OCI-LY7 (cell line): ENCODE data around the gene PADI3. TPM values are rescaled to one million over a fixed set of nuclear protein-coding genes. Genes with fewer than 3 reads are reported as not detected.

ENCODE experiments used
- BruUV-seq: library from RNA; stranded (reverse); fragments of 400-500 nt; replicated peaks from 2 replicates; lab custom pipeline; 2021; lab: Mats Ljungman, UMichigan
- CTCF ChIA-PET: fragments of 300-600 bp; sonication (Branson Sonifier 250); formaldehyde crosslinking; loops from one replicate; lab custom pipeline; 2022; ENCODE audit warnings: antibody characterized with exemption; ENCODE audit not compliant: unreplicated experiment; lab: Charles Lee
- POLR2A ChIA-PET: fragments of 300-600 bp; sonication (Branson Sonifier 250); formaldehyde crosslinking; loops from one replicate; lab custom pipeline; 2022; ENCODE audit warnings: antibody characterized with exemption; lab: Charles Lee
- DNase-seq: peaks from one replicate; pipeline ENCODE4 v3.0.0-alpha.2; 2015; ENCODE audit warnings: low spot score
- H2AFZ ChIP-seq: fragments of 200-600 bp; sonication (generic), shearing (Covaris generic); 2 replicates; pipeline ENCODE4 v1.6.1; 2014; ENCODE audit warnings: mild to moderate bottlenecking, antibody characterized with exemption, low read length, moderate library complexity
- H3K27ac ChIP-seq: fragments of 200-600 bp; sonication (generic); 2 replicates; pipeline ENCODE4 v1.5.1; 2014; ENCODE audit warnings: mixed run types, low read depth, mild to moderate bottlenecking, moderate library complexity, low read length, inconsistent platforms; ENCODE audit not compliant: poor library complexity, severe bottlenecking
- H3K36me3 ChIP-seq: fragments of 200-600 bp; sonication (generic); 2 replicates; pipeline ENCODE4 v1.6.1; 2014; ENCODE audit warnings: mild to moderate bottlenecking, antibody characterized with exemption, low read length, moderate library complexity, mixed read lengths; ENCODE audit not compliant: insufficient read depth
- H3K4me1 ChIP-seq: fragments of 200-600 bp; sonication (generic); 2 replicates; pipeline ENCODE4 v1.5.1; 2014; ENCODE audit warnings: mild to moderate bottlenecking, low read length; ENCODE audit not compliant: insufficient read depth, poor library complexity, severe bottlenecking
- H3K4me2 ChIP-seq: fragments of 200-600 bp; sonication (generic); 2 replicates; pipeline ENCODE4 v1.6.1; 2014; ENCODE audit warnings: mild to moderate bottlenecking, low read length
- H3K4me3 ChIP-seq: fragments of 200-600 bp; sonication (generic); 2 replicates; pipeline ENCODE4 v1.5.1; 2014; ENCODE audit warnings: mild to moderate bottlenecking, low read depth, low read length; ENCODE audit not compliant: poor library complexity, severe bottlenecking
- H3K79me2 ChIP-seq: fragments of 200-600 bp; sonication (generic); 2 replicates; pipeline ENCODE4 v1.6.1; 2016; ENCODE audit warnings: low read depth, mild to moderate bottlenecking, low read length, moderate library complexity, mixed read lengths; ENCODE audit not compliant: insufficient read depth
- H3K9me2 ChIP-seq: fragments of 200-600 bp; sonication (generic); 2 replicates; pipeline ENCODE4 v1.6.1; 2016; ENCODE audit warnings: mild to moderate bottlenecking, low read length, mixed read lengths; ENCODE audit not compliant: insufficient read depth
- H3K9me3 ChIP-seq: fragments of 200-600 bp; sonication (generic); 2 replicates; pipeline ENCODE4 v1.6.1; 2014; ENCODE audit warnings: mild to moderate bottlenecking, mixed run types, low read length, mixed read lengths
- H4K20me1 ChIP-seq: fragments of 200-600 bp; sonication (generic); 2 replicates; pipeline ENCODE4 v1.6.1; 2014; ENCODE audit warnings: mild to moderate bottlenecking, antibody characterized with exemption, low read length, moderate library complexity, mixed read lengths; ENCODE audit not compliant: insufficient read depth
- CTCF ChIP-seq: fragments of 200-600 bp; sonication (generic); conservative IDR thresholded peaks from 2 replicates; pipeline ENCODE4 v1.5.1; 2014; ENCODE audit warnings: mild to moderate bottlenecking, antibody characterized with exemption, low read length, moderate library complexity, mixed read lengths
- EZH2phosphoT487 ChIP-seq: fragments of 200-600 bp; sonication (generic); IDR thresholded peaks from 2 replicates; pipeline ENCODE4 v1.6.1; 2018; ENCODE audit warnings: low read depth, borderline replicate concordance, mild to moderate bottlenecking, mixed run types, antibody characterized with exemption, low read length, moderate library complexity, mixed read lengths
- intact Hi-C: fragments of 100-400 bp; cut with micrococcal nuclease; formaldehyde crosslinking; loops from one replicate; pipeline ENCODE4 v1.10.0; 2022; ENCODE audit not compliant: unreplicated experiment
- total RNA-seq, 2 experiments: library from RNA; depleted of rRNA in 1 of 2; stranded (reverse); fragments of >200 nt in 1 of 2; shearing (Covaris generic) in 1 of 2; gene quantifications; 2 replicates each; pipeline ENCODE4 v1.2.3, GENCODE V29; 2014 to 2022

The PADI3 gene
- total RNA-seq, 2 experiments from 2014 or later = not detected

DNA sequence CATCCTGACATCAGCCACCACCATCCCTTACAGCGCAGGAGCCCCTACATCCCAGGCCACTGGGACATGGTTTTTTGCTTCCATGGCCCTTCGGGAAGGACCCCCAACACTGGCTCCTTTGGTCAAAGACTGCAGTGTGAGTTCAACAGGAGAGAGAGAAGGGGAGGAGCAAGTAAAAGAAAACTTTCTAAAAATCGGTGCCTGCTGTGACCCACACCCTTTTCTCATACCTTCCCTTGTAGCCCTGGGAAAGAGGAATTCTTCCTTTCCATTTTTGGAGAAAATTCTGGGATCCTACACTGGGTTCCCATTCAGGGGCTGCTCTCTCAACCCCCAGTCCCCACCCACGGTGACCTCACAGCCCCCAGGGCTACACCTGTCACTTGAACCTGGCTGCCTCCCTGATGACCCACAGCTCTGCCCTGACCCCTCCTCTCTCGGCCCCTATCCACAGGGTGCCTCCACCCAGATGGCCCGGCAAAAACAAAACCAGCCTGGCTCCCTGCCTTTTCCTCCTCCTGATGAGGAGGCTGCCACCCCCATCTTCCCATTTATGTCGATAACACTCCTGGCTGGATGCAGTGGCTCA is 66.7 kb downstream of the PADI3 start:
- no peaks in the 10 kb centered on the region for H3K4me1 ChIP-seq
- no peaks in the 10 kb centered on the region for H4K20me1 ChIP-seq
- TF ChIP-seq EZH2phosphoT487 = no peak
- no peak for TF ChIP-seq CTCF
- no peak overlapping the region for H3K27ac ChIP-seq
- no peak overlapping the region for H2AFZ ChIP-seq
- H3K36me3 ChIP-seq = no peaks in the 10 kb centered on the region
- POLR2A ChIA-PET = no interaction called here
- no peak for DNase-seq
- no peak overlapping the region for H3K4me3 ChIP-seq
- CTCF ChIA-PET = no interaction called here
- no peak overlapping the region for H3K4me2 ChIP-seq
- no peaks in the 10 kb centered on the region for H3K9me2 ChIP-seq
- H3K79me2 ChIP-seq = no peaks in the 10 kb centered on the region
- BruUV-seq = no TSS peak
- intact Hi-C loops = no loop called here
- no peaks in the 10 kb centered on the region for H3K9me3 ChIP-seq

DNA sequence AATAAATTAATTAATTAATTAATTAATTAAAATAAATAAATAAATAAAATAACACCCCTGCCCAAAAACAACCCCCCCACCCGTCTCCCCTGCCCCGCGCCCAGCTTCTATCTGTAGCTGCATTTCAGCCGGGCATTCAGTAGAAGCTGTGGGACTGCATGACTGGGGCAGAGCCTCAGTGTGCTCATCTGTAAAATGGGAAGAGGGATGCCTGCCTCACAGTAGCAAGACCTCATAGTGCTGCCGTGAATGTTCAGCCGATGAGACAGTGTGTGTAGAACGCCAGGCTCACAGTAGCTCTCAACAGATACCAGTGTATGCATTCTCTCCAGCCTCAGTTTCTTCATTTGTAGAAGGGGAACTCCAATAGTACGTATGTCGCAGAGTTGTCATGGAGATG is 67.8 kb downstream of the PADI3 start:
- no peak overlapping the region for H3K27ac ChIP-seq
- H4K20me1 ChIP-seq = no peaks in the 10 kb centered on the region
- no peak overlapping the region for H3K4me3 ChIP-seq
- H3K9me2 ChIP-seq = no peaks in the 10 kb centered on the region
- H3K9me3 ChIP-seq = no peaks in the 10 kb centered on the region
- DNase-seq = no peak
- no peak overlapping the region for H2AFZ ChIP-seq
- no peaks in the 10 kb centered on the region for H3K4me1 ChIP-seq
- ChIA-PET CTCF (no interaction called here), POLR2A (no interaction called here)
- H3K36me3 ChIP-seq = no peaks in the 10 kb centered on the region
- H3K4me2 ChIP-seq = no peak overlapping the region
- BruUV-seq = no TSS peak
- H3K79me2 ChIP-seq = no peaks in the 10 kb centered on the region
- intact Hi-C loops = no loop called here
- TF ChIP-seq EZH2phosphoT487 = no peak
- no peak for TF ChIP-seq CTCF

GRCh38 chr1:17318262-17318661 is 69.4 kb downstream of the PADI3 start:
- BruUV-seq = no TSS peak
- no peak overlapping the region for H3K4me3 ChIP-seq
- no peaks in the 10 kb centered on the region for H3K9me3 ChIP-seq
- no peaks in the 10 kb centered on the region for H3K36me3 ChIP-seq
- DNase-seq = no peak
- H3K79me2 ChIP-seq = no peaks in the 10 kb centered on the region
- TF ChIP-seq CTCF (no peak), EZH2phosphoT487 (no peak)
- no peak overlapping the region for H3K4me2 ChIP-seq
- H3K9me2 ChIP-seq = no peaks in the 10 kb centered on the region
- intact Hi-C loops = no loop called here
- no peak overlapping the region for H3K27ac ChIP-seq
- no peaks in the 10 kb centered on the region for H4K20me1 ChIP-seq
- H2AFZ ChIP-seq = no peak overlapping the region
- no peaks in the 10 kb centered on the region for H3K4me1 ChIP-seq
- ChIA-PET POLR2A (no interaction called here), CTCF (no interaction called here)
